ENCODE results near the gene DHRS7B.
A peak's percentile ranks its signal among the peaks of the same experiment; 100 is the strongest.
"Not testable (repeated sequence)": the region's sequence is repeated elsewhere in the genome, so short reads cannot be mapped to it uniquely, and the experiment has no call there.

DHRS7B gene

GRCh38 chr17:21126645-21127508 is at the start of gene DHRS7B:
TSS of gene DHRS7B (plus strand) at chr17:21126964. CDS start at chr17:21126972, 8 bp downstream.
- FAIRE-seq (peak; percentile 69), DNase-seq (ENCODE audit: low spot score) (peak; percentile 88)

- DNase-seq (ENCODE audit: low spot score) (no peak), FAIRE-seq (no peak)
These were observed 49.5 kb upstream of the DHRS7B start for GRCh38 chr17:21077281-21077680.

- no peak for DNase-seq (ENCODE audit: low spot score)
- no peak for FAIRE-seq
These were observed 48.6 kb upstream of the DHRS7B start for GRCh38 chr17:21078016-21078780.

- no peak for FAIRE-seq
- DNase-seq (ENCODE audit: low spot score): no peak
These were observed 47.6 kb upstream of the DHRS7B start for GRCh38 chr17:21079196-21079595.

- DNase-seq (ENCODE audit: low spot score) (no peak), FAIRE-seq (no peak)
These were observed 44.7 kb upstream of the DHRS7B start for GRCh38 chr17:21082001-21082436.

GRCh38 chr17:21085280-21085679 is 41.5 kb upstream of the DHRS7B start:
- FAIRE-seq; DNase-seq (ENCODE audit: low spot score): not testable (repeated sequence)

GRCh38 chr17:21085707-21086106 is 41.1 kb upstream of the DHRS7B start:
- DNase-seq (ENCODE audit: low spot score): no peak

GRCh38 chr17:21089145-21089544 is 37.6 kb upstream of the DHRS7B start:
- DNase-seq (ENCODE audit: low spot score) (peak; percentile 59), FAIRE-seq (peak; percentile 82)

More at GRCh38 chr17:21085707-21086106, 41.1 kb upstream of the DHRS7B start:
- no peak for FAIRE-seq

- FAIRE-seq: no peak
These were observed 36.5 kb upstream of the DHRS7B start for GRCh38 chr17:21089933-21090901.

GRCh38 chr17:21090902-21091618 is 35.7 kb upstream of the DHRS7B start:
- no peak for FAIRE-seq
- no peak for DNase-seq (ENCODE audit: low spot score)

More at GRCh38 chr17:21089933-21090901, 36.5 kb upstream of the DHRS7B start:
- DNase-seq (ENCODE audit: low spot score): no peak

- no peak for FAIRE-seq
- DNase-seq (ENCODE audit: low spot score): no peak
These were observed 32.5 kb upstream of the DHRS7B start for GRCh38 chr17:21094298-21094704.

- no peak for DNase-seq (ENCODE audit: low spot score)
- no peak for FAIRE-seq
These were observed 31.0 kb upstream of the DHRS7B start for GRCh38 chr17:21095735-21096134.

GRCh38 chr17:21096874-21097273 is 29.9 kb upstream of the DHRS7B start:
- FAIRE-seq (no peak), DNase-seq (ENCODE audit: low spot score) (no peak)

GRCh38 chr17:21098934-21099689 is 27.7 kb upstream of the DHRS7B start:
- FAIRE-seq (peak; percentile 44), DNase-seq (ENCODE audit: low spot score) (peak; percentile 58)

GRCh38 chr17:21100636-21101035 is 26.1 kb upstream of the DHRS7B start:
- no peak for DNase-seq (ENCODE audit: low spot score)
- FAIRE-seq: no peak

- FAIRE-seq: no peak
These were observed 22.2 kb upstream of the DHRS7B start for GRCh38 chr17:21104608-21105007.

GRCh38 chr17:21105064-21105894 is 21.5 kb upstream of the DHRS7B start:
- FAIRE-seq (no peak), DNase-seq (ENCODE audit: low spot score) (no peak)

More at GRCh38 chr17:21104608-21105007, 22.2 kb upstream of the DHRS7B start:
- DNase-seq (ENCODE audit: low spot score): no peak

GRCh38 chr17:21106316-21106715 is 20.4 kb upstream of the DHRS7B start:
- DNase-seq (ENCODE audit: low spot score) (no peak), FAIRE-seq (no peak)
